Stomach (tissue), 9 donors: ENCODE results near the gene LRFN2. TPM values are rescaled to one million over a fixed set of nuclear protein-coding genes. Genes with fewer than 3 reads are reported as not detected.

ENCODE experiments used
- DNase-seq, 2 donors: peaks; one replicate each; pipeline versions ENCODE4 v3.0.0 to v3.0.0-alpha.2; 2013 to 2019
- H3K27ac ChIP-seq, 5 donors: fragments of 200-600 bp in 4 of 5; sonication (generic) in 4 of 5; one replicate each; pipeline ENCODE4 v1.5.1; 2013 to 2019; ENCODE audit warnings: mild to moderate bottlenecking in 1 of 5, moderate library complexity in 1 of 5
- H3K27me3 ChIP-seq, 3 donors: fragments of 200-600 bp; sonication (generic); one replicate each; pipeline ENCODE4 v1.5.1; 2017 to 2019; ENCODE audit warnings: mixed run types in 1 of 3
- H3K36me3 ChIP-seq, 4 donors: fragments of 200-600 bp; sonication (generic); 1 replicate in 3 of 4; 2 replicates in 1 of 4; pipeline ENCODE4 v1.5.1; 2016 to 2019
- H3K4me1 ChIP-seq, 4 donors: fragments of 200-600 bp; sonication (generic); one replicate each; pipeline ENCODE4 v1.5.1; 2016 to 2019
- H3K4me3 ChIP-seq, 4 donors: fragments of 200-600 bp; sonication (generic) in 3 of 4; one replicate each; pipeline ENCODE4 v1.5.1; 2016 to 2019; ENCODE audit warnings: mild to moderate bottlenecking in 1 of 4
- H3K9me3 ChIP-seq, 4 donors: fragments of 200-600 bp; sonication (generic); one replicate each; pipeline ENCODE4 v1.5.1; 2016 to 2019
- EP300 ChIP-seq: sonication (generic); formaldehyde crosslinking; IDR thresholded peaks from one replicate; pipeline ENCODE4 v1.6.1; 2017; ENCODE audit warnings: antibody characterized with exemption
- POLR2A ChIP-seq, 4 donors: fragments of 450-650 bp; IDR thresholded peaks; one replicate each; pipeline ENCODE4 v1.6.1; 2016; ENCODE audit warnings: antibody characterized with exemption in 4 of 4, control low read depth in 2 of 4, mild to moderate bottlenecking in 1 of 4, moderate library complexity in 1 of 4
- POLR2AphosphoS5 ChIP-seq, 3 donors: sonication (generic); formaldehyde crosslinking; IDR thresholded peaks; one replicate each; pipeline ENCODE4 v1.6.1; 2016; ENCODE audit warnings: antibody characterized with exemption in 3 of 3
- WGBS, 5 donors: extraction: QIAGEN DNeasy Blood & Tissue Kit in 3 of 5; methylation state at CpG; one replicate each; pipeline versions ENCODE4 v1.1.5 to v1.1.7; 2013 to 2018; 5-methylcytosine and 5-hydroxymethylcytosine counted together
- intact Hi-C: fragments of 100-400 bp; cut with DNase I; formaldehyde crosslinking; loops from one replicate; pipeline ENCODE4 v1.15.1; 2023; ENCODE audit warnings: low total_unique reads
- polyA plus RNA-seq, 3 donors: library from polyadenylated mRNA; stranded (reverse); fragments of 200-250 nt; gene quantifications; one replicate each; pipeline ENCODE4 v1.2.3, GENCODE V29; 2013
- total RNA-seq, 5 donors: library from RNA; depleted of rRNA; stranded (reverse); fragments of >200 nt; gene quantifications; one replicate each; pipeline versions ENCODE4 v1.1.0 to v1.2.3, GENCODE V29; 2014 to 2016
- TF ChIP-seq, protein P1 (sequence below), 7 experiments: fragments of 450-650 bp in 4 of 7; fragments of 200-600 bp in 3 of 7; sonication (generic) in 3 of 7; IDR thresholded peaks; one replicate each; pipeline ENCODE4 v1.5.1; 2016 to 2019; ENCODE audit warnings: antibody characterized with exemption in 7 of 7, control low read depth in 2 of 7, mild to moderate bottlenecking in 1 of 7
- donor health status: healthy with polysubstance abuse.
- donor health status: Bipolar disorder and iron deficiency.
- donor health status: healthy.

Gene LRFN2
- total and polyA plus RNA-seq, 8 donors, result 0.10 TPM; not detected in 7

GRCh38 chr6:40524797-40525585 lies 62.2 kb downstream of the LRFN2 start:
- peaks cover 0 to 6% (median 0%) of the 10 kb centered on the region in 3 donors for H3K27me3 ChIP-seq
- no peak for TF ChIP-seq EP300
- TF ChIP-seq, protein P1, sequence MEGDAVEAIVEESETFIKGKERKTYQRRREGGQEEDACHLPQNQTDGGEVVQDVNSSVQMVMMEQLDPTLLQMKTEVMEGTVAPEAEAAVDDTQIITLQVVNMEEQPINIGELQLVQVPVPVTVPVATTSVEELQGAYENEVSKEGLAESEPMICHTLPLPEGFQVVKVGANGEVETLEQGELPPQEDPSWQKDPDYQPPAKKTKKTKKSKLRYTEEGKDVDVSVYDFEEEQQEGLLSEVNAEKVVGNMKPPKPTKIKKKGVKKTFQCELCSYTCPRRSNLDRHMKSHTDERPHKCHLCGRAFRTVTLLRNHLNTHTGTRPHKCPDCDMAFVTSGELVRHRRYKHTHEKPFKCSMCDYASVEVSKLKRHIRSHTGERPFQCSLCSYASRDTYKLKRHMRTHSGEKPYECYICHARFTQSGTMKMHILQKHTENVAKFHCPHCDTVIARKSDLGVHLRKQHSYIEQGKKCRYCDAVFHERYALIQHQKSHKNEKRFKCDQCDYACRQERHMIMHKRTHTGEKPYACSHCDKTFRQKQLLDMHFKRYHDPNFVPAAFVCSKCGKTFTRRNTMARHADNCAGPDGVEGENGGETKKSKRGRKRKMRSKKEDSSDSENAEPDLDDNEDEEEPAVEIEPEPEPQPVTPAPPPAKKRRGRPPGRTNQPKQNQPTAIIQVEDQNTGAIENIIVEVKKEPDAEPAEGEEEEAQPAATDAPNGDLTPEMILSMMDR (IDR thresholded peaks at IDR 0.05), result no peak
- DNase-seq, result no peak
- H3K27ac ChIP-seq, result no peak overlapping the region
- H3K4me1 ChIP-seq, result no peaks in the 10 kb centered on the region
- H3K4me3 ChIP-seq, result no peak overlapping the region
- no peaks in the 10 kb centered on the region for H3K9me3 ChIP-seq
- intact Hi-C loops, result no loop called here
- H3K36me3 ChIP-seq, result no peaks in the 10 kb centered on the region
- WGBS, 5 donors, result 58 to 71% (median 64%) methylated on average over 6 of the region's 6 CpGs

- Histone ChIP-seq H3K9me3 (no peaks in the 10 kb centered on the region), H3K36me3 (no peaks in the 10 kb centered on the region), H3K27ac (no peak overlapping the region), H3K27me3 (peaks cover 0 to 13% (median 0%) of the 10 kb centered on the region in 3 donors), H3K4me3 (no peak overlapping the region), H3K4me1 (no peaks in the 10 kb centered on the region)
- DNase-seq, result no peak
- 62 to 70% (median 63%) methylated on average over 5 of the region's 5 CpGs for WGBS, 5 donors
- TF ChIP-seq, protein P1 (IDR thresholded peaks at IDR 0.05), result no peak
- TF ChIP-seq POLR2A (IDR thresholded peaks at IDR 0.05) (no peak), EP300 (no peak), POLR2AphosphoS5 (IDR thresholded peaks at IDR 0.05) (no peak)
- intact Hi-C loops, result no loop called here
Observed at GRCh38 chr6:40523505-40524172, 63.5 kb downstream of the LRFN2 start.

DNA sequence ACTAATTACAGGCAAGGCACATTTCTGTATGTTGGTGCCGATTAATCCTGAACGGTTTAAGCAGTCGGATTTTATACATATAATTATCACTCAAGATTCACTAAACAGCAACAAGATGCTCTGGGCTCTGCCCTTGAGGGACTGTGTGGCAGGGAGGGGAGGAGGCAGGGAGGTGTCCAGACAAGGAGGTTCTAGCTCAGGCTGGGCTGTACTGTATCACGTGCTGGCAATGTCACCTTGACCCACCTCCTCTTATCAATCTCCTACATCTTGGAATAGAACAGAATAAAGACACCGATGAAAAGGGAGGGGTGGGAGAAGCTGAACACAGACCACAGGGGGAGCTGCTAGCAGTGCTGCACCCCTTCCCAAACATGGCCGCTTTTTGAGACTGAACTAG lies 65.7 kb downstream of the LRFN2 start:
- no peak for DNase-seq
- no peaks in the 10 kb centered on the region for H3K36me3 ChIP-seq
- TF ChIP-seq POLR2A (IDR thresholded peaks at IDR 0.05) (no peak), POLR2AphosphoS5 (IDR thresholded peaks at IDR 0.05) (no peak), EP300 (no peak)
- TF ChIP-seq, protein P1 (IDR thresholded peaks at IDR 0.05), result no peak
- H3K4me1 ChIP-seq, result no peaks in the 10 kb centered on the region
- H3K9me3 ChIP-seq, result no peaks in the 10 kb centered on the region
- 71 to 76% (median 75%) methylated on average over 6 of the region's 6 CpGs for WGBS, 5 donors
- H3K27me3 ChIP-seq, result peaks cover 0 to 16% (median 0%) of the 10 kb centered on the region in 3 donors
- intact Hi-C loops, result no loop called here
- no peak overlapping the region for H3K27ac ChIP-seq
- no peak overlapping the region for H3K4me3 ChIP-seq

GRCh38 chr6:40520678-40521077 lies 66.5 kb downstream of the LRFN2 start:
- Histone ChIP-seq H3K27ac (no peak overlapping the region), H3K4me1 (no peaks in the 10 kb centered on the region), H3K4me3 (no peak overlapping the region), H3K36me3 (no peaks in the 10 kb centered on the region), H3K27me3 (peaks cover 0 to 16% (median 0%) of the 10 kb centered on the region in 3 donors), H3K9me3 (no peaks in the 10 kb centered on the region)
- WGBS, 5 donors, result 27 to 76% (median 51%) methylated on average over 7 to 10 of the region's 10 CpGs
- TF ChIP-seq POLR2AphosphoS5 (IDR thresholded peaks at IDR 0.05) (no peak), POLR2A (IDR thresholded peaks at IDR 0.05) (no peak), EP300 (no peak)
- TF ChIP-seq, protein P1 (IDR thresholded peaks at IDR 0.05), result no peak
- intact Hi-C loops, result no loop called here
- peak in 1 of 2 donors; percentile 22 for DNase-seq
